GM18867 (cell line): Measurements from ENCODE around the gene DEDD.

ENCODE experiments used
- ATAC-seq: cut with Tn5 transposase; IDR thresholded peaks from one replicate; pipeline ENCODE4 v1.9.1; 2021; ENCODE audit warnings: mild to moderate bottlenecking, moderate library complexity; ENCODE audit not compliant: unreplicated experiment

DEDD gene

DNA sequence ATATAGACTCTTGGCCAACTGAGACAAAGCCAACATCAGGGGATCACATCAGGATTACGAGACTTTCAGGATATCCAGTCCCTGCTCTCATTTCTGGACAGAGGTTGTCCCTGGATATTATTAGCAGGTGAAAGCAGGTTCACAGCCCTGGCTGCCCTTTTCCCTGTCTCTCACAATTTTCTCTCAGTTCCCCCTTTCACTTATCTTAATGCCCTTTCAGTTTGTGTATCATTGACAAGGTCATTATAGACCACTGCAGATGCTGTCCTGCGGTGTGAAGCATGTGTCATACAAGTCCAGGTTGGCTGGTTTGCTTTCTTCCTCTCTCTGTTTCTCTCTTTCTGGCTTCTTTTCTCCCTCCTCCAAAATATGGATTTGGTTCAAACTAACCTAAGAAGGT is 36.5 kb downstream of the DEDD start:
- peak; percentile 39 for ATAC-seq

DNA sequence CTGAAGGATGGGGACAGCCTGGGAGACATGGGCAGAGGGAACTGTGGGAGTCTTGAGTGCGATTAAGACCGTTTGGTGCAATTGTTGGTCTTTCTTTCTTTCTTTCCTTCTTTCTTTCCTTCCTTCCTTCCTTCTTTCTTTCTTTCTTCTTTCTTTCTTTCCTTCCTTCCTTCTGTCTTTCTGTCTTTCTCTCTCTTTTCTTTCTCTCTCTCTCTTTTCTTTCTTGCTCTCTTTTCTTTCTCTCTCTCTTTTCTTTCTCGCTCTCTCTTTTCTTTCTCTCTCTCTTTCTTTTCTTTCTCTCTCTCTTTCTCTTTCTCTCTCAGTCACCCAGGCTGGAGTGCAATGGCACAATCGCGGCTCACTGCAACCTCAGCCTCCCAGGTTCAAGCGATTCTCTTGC is 37.2 kb downstream of the DEDD start:
- no peak for ATAC-seq

DNA sequence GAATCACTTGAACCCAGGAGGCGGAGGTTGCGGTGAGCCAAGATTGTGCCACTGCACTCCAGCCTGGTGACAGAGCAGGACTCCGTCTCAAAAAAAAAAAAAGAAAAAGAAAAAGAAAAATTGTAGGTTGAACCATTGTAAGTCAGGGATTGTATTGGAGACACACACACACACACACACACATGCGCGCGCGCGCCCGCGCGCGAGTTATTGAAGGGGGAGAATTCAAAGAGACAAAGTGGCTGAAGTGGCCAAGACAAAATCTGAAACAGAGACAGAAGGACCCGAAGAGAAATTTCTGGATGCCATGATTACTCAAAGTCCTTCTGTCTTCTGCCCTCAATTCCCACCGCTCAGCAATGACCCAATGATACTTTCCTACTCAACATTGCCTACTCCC is 38.0 kb downstream of the DEDD start:
- no peak for ATAC-seq

- ATAC-seq: no peak
Observed at GRCh38 chr1:161092621-161093028, 39.8 kb downstream of the DEDD start.

DNA sequence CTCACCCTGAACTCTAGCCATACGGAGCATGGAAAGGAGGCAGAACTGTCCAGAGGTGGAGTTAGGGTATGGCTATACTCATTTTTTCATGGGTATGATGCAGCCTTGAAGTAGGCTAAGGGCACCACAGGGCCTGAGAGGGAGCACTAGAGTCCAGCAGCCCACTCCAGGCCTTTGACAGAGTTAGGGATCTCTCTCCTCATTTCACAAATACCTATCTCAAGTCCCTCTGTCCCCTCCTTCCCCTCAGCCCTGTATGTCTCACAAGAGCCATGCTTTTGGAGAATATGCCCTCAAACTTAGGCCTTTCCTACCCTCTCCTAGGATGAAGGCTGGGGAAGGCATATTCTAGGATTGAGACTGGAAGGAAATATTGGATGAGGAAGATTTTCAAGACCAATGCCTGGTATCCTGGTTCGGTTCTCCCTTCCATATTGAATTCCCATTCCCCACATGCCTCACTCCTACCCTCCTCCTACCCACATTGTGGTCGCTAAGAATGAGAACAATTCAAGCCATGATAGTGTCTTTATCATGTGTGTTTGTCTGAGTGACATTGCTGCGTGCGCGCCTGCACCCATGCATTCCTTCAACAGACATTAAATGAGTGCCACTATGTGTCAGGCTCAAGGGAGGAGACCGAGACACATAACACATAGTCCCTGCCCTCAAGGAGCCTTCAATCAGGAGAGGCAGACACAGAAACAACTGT is 40.5 kb downstream of the DEDD start:
- ATAC-seq: no peak

- no peak for ATAC-seq
Observed at GRCh38 chr1:161091093-161091492, 41.4 kb downstream of the DEDD start.

DNA sequence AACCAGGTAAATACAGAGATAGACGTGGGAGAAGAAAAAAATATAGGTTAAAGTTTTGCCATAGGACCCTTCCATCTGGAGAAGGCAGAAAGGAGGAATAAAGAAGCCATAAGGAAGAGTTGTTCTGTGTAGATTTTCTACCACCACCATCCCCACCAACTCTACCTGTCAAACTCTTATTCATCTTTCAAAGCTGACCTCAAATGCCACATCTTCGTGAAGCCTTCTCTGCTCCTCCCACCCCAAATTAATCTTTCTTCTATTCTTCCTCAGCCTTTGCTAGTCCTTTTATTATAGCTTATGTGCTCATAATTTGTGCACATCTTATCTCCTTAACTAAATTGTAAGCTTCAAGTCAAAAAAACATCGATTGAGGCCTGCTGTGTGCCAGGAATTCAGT is 41.9 kb downstream of the DEDD start:
- ATAC-seq: no peak

DNA sequence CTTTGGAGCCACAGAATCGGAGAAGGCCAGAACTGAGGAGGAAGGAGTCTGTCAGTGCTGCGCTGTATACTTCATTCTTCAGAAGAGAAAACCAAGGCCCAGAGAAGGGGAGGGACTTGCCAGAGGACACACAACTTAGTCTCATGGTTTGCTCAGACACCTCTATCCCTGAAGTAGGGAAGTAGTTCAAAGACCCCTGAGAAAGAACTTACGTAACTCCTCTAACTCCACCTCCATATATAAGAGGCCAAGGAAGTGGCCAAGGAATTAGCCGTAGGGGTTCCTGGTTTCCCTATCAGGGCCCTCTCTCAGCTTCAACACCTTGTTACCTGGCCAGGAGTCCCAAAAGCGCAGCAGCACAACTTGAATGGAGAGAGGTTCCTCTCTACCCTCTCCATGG is 42.5 kb downstream of the DEDD start:
- ATAC-seq: no peak

DNA sequence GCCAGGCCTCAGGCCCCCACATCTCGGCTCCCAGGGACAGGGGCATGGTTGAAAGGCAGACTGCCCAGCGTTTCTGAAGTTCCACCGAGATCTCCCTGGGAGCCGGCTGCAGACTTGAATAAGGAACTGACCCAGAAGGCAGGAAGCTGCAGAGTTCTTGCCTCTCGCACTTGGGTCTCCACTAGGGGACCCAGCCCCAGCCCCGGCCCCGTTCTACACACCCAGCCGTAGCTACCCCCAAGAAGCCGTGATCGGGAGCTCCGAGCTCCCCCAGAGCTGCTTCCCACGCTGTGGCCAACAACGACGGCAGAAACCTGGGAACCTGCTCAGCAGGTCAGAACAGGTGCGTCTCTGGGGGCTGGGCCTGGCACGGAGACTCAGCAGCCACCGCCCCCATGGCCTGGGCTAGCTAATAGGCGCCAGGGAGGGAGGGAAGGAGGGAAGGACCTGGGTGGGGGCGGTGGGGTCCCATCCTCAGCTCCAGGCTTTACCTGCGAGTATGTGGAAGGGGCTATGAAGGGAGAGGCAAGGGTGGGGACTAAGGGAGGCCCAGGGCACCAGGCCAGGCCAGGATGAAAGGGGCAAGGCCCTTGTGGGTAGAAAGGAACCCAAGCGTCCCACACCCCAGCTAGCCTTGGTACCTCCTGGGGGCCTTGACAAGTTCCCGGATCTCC is 43.1 kb downstream of the DEDD start, which contains the start of gene NECTIN4:
TSS of gene NECTIN4 (minus strand) at position 308 of the 674 bp plus-strand sequence. CDS start at position 46, 262 bp downstream.
- ATAC-seq: no peak

DNA sequence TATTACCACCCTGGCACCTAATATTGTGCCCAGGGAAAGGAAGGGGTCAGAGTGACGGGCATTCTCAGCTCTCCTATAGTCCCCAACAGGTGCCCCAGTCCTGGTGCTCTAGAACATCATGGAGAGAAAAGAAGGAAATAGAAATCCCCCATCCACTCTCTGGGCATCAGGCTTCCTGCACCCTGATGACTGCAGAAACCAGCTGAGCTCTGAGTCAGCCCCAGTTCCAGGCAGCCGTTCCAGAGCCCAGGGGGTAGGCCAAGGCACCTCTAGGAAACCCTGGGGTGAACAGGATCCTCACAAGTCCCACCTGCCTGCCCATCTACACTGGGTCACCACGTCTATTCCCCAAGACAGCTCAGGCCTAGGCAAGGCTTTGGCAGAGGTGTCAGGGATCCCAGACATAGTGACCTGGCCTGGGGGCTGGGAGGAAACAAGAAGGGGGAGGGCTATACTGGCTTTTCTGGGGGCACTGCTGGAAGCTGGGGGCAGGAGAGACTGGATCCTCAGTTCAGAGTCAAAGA is 43.8 kb downstream of the DEDD start:
- ATAC-seq: no peak

- no peak for ATAC-seq
Observed at GRCh38 chr1:161086457-161086856, 46.0 kb downstream of the DEDD start.

GRCh38 chr1:161085165-161085564 is 47.3 kb downstream of the DEDD start:
- no peak for ATAC-seq

DNA sequence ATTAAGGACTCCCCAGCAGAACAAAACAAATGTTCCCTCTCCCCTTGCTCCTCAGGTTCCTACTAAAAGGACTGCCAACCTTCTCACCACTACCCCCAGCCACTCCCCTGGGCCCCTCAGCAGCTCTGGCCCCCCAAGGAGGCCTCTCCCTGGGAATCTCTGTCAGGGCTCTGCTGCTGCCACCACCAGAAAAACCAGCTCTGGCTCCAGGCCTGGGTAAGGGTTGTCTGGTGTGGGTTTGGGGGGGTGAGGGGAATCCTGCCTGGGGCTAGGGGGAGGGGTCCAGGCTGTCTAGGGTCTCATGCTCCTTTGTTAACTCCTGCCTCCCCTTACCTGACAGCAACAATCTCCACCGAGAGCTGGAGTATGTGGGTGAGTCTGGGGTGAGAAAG is 47.9 kb downstream of the DEDD start:
- no peak for ATAC-seq

- ATAC-seq: no peak
Observed at GRCh38 chr1:161083748-161084596, 48.5 kb downstream of the DEDD start.

DNA sequence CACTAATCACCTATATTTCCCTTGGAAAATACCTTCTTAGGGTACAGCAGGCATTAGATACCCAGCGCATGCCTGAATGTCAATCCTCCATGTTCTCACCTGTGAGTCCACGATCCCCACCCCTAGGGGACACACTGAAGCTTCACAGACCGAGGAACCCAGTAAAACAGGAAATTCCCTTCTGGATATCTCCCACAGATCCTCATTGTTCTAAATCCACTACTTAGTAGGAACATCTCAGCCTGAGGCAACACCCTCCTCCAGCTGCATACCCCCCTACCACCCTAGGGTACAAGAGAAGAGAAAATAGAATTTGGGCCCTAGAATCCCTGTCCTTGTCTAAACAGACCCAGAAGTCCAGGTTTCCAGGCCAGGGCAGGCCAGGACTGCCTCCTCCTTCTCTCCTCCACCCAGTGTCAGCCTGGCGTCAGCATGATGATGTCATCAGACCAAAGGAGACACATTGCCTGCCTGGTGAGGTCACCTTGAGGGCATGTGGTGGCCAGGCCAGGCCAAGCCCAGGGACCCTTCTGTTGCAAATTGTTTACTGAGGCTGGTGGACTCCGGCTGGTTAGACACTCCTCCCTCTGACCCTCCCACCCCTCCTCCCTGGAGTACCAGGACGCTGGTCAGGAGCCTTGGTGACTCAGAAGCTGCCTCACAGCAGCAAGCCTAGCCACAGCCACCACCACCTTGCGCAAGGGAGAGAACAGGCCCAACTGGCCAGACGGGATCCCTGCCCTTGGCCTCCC is 49.3 kb downstream of the DEDD start:
- no peak for ATAC-seq

- ATAC-seq: no peak
Observed at GRCh38 chr1:161082483-161082882, 50.0 kb downstream of the DEDD start.

GRCh38 chr1:161081519-161081918 is 50.9 kb downstream of the DEDD start:
- no peak for ATAC-seq

GRCh38 chr1:161080441-161081405 is 51.7 kb downstream of the DEDD start:
- no peak for ATAC-seq

DNA sequence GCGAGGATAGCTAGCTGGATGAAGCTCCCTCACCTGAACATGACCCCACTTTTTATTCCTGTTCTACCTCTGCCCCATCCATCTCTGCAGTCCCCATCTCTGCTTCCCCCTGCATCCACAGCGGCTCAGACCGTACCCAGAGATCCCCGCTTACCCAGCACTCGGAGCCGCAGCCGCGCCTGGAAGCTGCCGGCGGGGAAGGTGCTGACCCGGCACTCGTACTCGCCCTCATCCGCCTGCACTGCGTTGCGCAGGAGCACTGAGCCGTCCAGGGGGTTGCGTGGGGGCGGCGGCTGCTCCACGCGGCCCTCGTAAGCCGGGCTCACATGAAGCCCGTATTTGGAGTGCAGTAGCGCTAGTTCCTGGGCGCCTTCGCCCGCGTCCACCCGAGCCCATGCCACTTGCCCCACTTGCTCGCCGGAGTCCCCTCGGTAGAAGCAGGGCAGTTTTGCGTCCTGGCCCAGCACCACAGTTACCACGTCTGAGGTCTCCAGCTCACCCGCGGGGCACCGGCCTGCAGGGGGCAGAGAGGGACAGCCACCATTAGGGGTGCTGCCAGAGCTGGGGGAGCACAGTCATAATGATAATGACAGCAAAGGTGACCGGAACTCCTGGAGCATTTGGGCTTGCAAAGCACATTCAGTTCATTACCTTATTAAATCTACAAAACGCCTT is 52.9 kb downstream of the DEDD start:
- no peak for ATAC-seq
